HEK293T (cell line): ENCODE results near the gene LCP2.

Experiments used
- BHLHE40 ChIP-seq: fragments of 450-650 bp; IDR thresholded peaks from 2 replicates; pipeline ENCODE4 v1.6.1; 2016; ENCODE audit warnings: mild to moderate bottlenecking, moderate library complexity, borderline replicate concordance
- CTBP1 ChIP-seq: fragments of 450-650 bp; IDR thresholded peaks from 2 replicates; pipeline ENCODE4 v1.6.1; 2016; ENCODE audit warnings: borderline replicate concordance
- ELF4 ChIP-seq: fragments of 450-650 bp; IDR thresholded peaks from 2 replicates; pipeline ENCODE4 v1.6.1; 2017; ENCODE audit warnings: antibody characterized with exemption
- FOXM1 ChIP-seq: fragments of 450-650 bp; IDR thresholded peaks from 2 replicates; pipeline ENCODE4 v1.6.1; 2017; ENCODE audit warnings: mild to moderate bottlenecking, borderline replicate concordance
- L3MBTL2 ChIP-seq: fragments of 450-650 bp; conservative IDR thresholded peaks from 2 replicates; pipeline ENCODE4 v1.6.1; 2016; ENCODE audit warnings: mild to moderate bottlenecking
- LEF1 ChIP-seq: fragments of 450-650 bp; IDR thresholded peaks from 2 replicates; pipeline ENCODE4 v1.6.1; 2017; ENCODE audit warnings: mild to moderate bottlenecking, borderline replicate concordance
- SP1 ChIP-seq: fragments of 450-650 bp; IDR thresholded peaks from 2 replicates; pipeline ENCODE4 v1.6.1; 2017
- SUZ12 ChIP-seq: fragments of 450-650 bp; IDR thresholded peaks from 2 replicates; pipeline ENCODE4 v1.6.1; 2016; ENCODE audit warnings: mild to moderate bottlenecking
- TARDBP ChIP-seq: fragments of 450-650 bp; IDR thresholded peaks from 2 replicates; pipeline ENCODE4 v1.6.1; 2016
- ZNF384 ChIP-seq: fragments of 450-650 bp; IDR thresholded peaks from 2 replicates; pipeline ENCODE4 v1.6.1; 2016
- TF ChIP-seq, protein P1 (sequence below): fragments of 450-650 bp; IDR thresholded peaks from 2 replicates; pipeline ENCODE4 v1.6.1; 2016

DNA sequence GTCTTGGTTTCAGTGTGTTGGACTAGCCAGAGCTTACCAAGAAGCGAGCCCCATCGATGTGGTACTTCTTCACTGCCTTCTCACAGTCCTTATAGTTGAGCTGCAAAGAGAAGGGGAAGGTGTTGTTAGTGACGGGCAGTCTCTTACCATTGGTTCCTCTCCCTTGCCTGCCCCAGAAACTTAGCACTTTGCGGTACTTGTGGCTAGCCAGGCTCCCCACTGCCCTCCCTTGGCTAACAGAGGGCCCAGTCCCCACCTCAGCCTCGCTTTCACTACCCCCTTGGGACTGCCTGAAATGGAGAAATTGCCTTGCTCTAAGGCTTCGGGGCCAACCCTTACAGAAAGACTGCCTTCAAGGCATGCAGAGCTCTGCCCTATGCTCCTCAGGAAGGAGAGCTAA lies 4.3 kb downstream of the LCP2 start:
- TF ChIP-seq, protein P1, sequence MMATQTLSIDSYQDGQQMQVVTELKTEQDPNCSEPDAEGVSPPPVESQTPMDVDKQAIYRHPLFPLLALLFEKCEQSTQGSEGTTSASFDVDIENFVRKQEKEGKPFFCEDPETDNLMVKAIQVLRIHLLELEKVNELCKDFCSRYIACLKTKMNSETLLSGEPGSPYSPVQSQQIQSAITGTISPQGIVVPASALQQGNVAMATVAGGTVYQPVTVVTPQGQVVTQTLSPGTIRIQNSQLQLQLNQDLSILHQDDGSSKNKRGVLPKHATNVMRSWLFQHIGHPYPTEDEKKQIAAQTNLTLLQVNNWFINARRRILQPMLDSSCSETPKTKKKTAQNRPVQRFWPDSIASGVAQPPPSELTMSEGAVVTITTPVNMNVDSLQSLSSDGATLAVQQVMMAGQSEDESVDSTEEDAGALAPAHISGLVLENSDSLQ: no peak
- TF ChIP-seq TARDBP: no peak
- no peak for TF ChIP-seq SP1
- TF ChIP-seq LEF1: no peak
- TF ChIP-seq L3MBTL2: no peak
- no peak for TF ChIP-seq FOXM1
- no peak for TF ChIP-seq ZNF384
- TF ChIP-seq SUZ12: no peak
- TF ChIP-seq CTBP1: no peak
- no peak for TF ChIP-seq ELF4
- TF ChIP-seq BHLHE40: no peak
